Measurements from ENCODE around the gene SPRY4. TPM values are rescaled to one million over a fixed set of nuclear protein-coding genes. Genes with fewer than 3 reads are reported as not detected.
"Not testable (repeated sequence)": the region's sequence is repeated elsewhere in the genome, so short reads cannot be mapped to it uniquely, and the experiment has no call there.

The SPRY4 gene
- total RNA-seq, 6 donors from 2014 or later: 30.4 to 81.2 (median 43.3) TPM

DNA sequence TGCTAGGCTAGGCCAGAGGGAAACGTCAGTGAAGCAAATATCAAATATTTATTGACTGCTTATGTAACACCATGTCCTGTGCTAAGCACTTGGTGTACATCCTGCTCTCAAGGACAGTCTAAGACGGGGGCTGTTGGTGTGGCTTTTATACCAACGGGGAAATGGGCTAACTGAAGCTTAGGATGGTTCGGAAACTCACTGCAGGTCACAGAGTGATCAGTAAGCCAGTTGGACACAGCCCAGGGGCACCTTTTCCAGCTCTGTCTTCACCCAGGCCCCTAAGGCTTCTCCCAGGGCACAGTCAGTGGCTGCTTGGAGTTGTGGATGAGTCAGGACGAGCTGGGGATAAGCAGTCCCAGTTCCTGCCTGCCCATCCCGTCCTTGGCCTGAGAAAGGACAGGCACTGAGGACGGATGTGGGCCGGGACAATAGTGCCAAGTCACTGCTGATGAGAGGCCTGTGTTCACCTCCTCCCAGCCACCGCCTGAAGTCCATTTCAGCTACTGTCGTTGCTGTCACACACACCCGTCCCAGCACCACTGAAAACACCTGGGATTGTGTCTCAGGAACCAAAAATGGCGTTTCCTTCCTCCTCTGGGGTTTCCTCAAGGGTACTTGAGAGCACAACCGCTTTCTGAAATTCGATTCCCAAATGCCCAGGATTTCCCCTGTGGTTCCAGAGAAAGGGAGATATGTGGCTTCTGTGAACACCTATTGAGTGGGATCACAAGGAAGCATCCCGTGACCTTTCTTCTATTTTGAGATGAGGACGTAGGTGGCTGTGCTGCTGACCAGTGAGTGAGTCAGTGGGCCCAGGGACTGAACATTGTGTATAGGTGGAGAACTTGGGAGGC lies 17.5 kb upstream of the SPRY4 start:
- ATAC-seq (ENCODE audit: low FRiP score in 2 of 2) (peak; percentile 69 to 86), DNase-seq (peak in 1 of 2 donors; percentile 66)
- Histone ChIP-seq H3K27me3 (no peaks in the 10 kb centered on the region), H3K9me3 (peaks cover 10 to 26% (median 23%) of the 10 kb centered on the region in 4 donors), H3K4me1 (peaks cover 0 to 16% (median 14%) of the 10 kb centered on the region in 4 donors), H3K27ac (peak overlapping the region; percentile 84 to 94 (median 87)), H3K4me3 (no peak overlapping the region), H3K36me3 (no peaks in the 10 kb centered on the region)
- WGBS, 2 donors: 46 to 54% methylated on average over 15 to 16 of the region's 16 CpGs
- TF ChIP-seq POLR2A (IDR thresholded peaks at IDR 0.05) (peak in 1 of 4 donors; percentile 30), EP300 (IDR thresholded peaks at IDR 0.05) (peak in 3 of 4 donors; percentile 62 to 91 (median 86)), POLR2AphosphoS5 (IDR thresholded peaks at IDR 0.05) (peak; percentile 71 to 80), CTCF (IDR thresholded peaks at IDR 0.05) (no peak)

- WGBS, 2 donors: 90 to 93% methylated on average over 3 of the region's 3 CpGs
- no peaks in the 10 kb centered on the region for H3K27me3 ChIP-seq
- DNase-seq (no peak), ATAC-seq (ENCODE audit: low FRiP score in 2 of 2) (no peak)
- TF ChIP-seq POLR2AphosphoS5 (IDR thresholded peaks at IDR 0.05): no peak
- no peak for TF ChIP-seq CTCF (IDR thresholded peaks at IDR 0.05)
- no peak for TF ChIP-seq EP300 (IDR thresholded peaks at IDR 0.05)
- no peak for TF ChIP-seq POLR2A (IDR thresholded peaks at IDR 0.05)
- no peak overlapping the region for H3K4me3 ChIP-seq
- peaks cover 4 to 15% (median 11%) of the 10 kb centered on the region in 4 donors for H3K9me3 ChIP-seq
- H3K36me3 ChIP-seq: no peaks in the 10 kb centered on the region
- H3K4me1 ChIP-seq: peaks cover 0 to 16% (median 14%) of the 10 kb centered on the region in 4 donors
- no peak overlapping the region for H3K27ac ChIP-seq
Observed at GRCh38 chr5:142339781-142340180, 15.0 kb upstream of the SPRY4 start.

DNA sequence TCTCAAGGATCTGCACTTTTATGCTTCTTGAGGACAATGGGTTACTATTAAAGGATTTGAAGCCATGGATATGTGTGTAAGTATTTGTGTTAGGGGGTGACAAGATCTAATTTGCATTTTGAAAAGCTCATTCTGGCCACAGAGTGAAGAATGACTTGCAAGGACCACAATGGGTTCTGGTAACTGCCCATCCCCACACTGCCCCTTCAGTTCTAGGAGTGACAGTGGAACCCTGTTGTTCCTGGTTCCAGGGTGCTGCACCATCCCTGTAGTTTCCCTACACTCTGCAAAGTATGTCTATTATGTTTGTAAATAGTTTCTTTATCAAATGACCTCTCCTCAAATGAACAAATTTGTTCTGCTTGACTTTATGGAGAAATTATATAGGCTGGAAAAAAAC lies 9.7 kb upstream of the SPRY4 start:
- Histone ChIP-seq H3K9me3 (no peaks in the 10 kb centered on the region), H3K4me3 (no peak overlapping the region), H3K4me1 (no peaks in the 10 kb centered on the region), H3K27ac (no peak overlapping the region), H3K27me3 (no peaks in the 10 kb centered on the region), H3K36me3 (no peaks in the 10 kb centered on the region)
- ATAC-seq (ENCODE audit: low FRiP score in 2 of 2) (no peak), DNase-seq (peak in 1 of 2 donors; percentile 6)
- TF ChIP-seq EP300 (IDR thresholded peaks at IDR 0.05) (no peak), POLR2AphosphoS5 (IDR thresholded peaks at IDR 0.05) (no peak), POLR2A (IDR thresholded peaks at IDR 0.05) (no peak), CTCF (IDR thresholded peaks at IDR 0.05) (no peak)

DNA sequence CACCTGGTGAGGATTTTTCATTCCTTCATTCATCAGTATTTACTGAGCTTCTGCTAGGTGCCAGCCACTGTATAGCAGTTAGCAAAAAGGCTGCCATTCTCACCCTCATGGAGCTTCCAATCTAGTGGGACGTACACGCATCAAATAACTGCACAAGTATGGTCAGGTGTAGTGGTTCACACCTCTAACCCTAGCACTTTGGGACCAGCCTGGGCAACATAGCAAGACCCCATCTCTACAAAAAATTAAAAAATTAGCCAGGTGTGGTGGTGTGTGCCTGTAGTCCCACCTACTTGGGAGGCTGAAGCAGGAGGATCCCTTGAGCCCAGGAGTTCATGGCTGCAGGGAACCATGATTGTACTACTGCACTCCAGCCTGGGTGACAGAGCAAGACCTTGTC lies 8.9 kb upstream of the SPRY4 start:
- DNase-seq: peak in 1 of 2 donors; percentile 6
- H3K9me3 ChIP-seq; H3K27me3 ChIP-seq; H3K4me1 ChIP-seq; H3K36me3 ChIP-seq; H3K4me3 ChIP-seq; H3K27ac ChIP-seq; ATAC-seq (ENCODE audit: low FRiP score in 2 of 2): not testable (repeated sequence)
- WGBS, 2 donors: 94 to 97% methylated on average over 2 of the region's 2 CpGs

DNA sequence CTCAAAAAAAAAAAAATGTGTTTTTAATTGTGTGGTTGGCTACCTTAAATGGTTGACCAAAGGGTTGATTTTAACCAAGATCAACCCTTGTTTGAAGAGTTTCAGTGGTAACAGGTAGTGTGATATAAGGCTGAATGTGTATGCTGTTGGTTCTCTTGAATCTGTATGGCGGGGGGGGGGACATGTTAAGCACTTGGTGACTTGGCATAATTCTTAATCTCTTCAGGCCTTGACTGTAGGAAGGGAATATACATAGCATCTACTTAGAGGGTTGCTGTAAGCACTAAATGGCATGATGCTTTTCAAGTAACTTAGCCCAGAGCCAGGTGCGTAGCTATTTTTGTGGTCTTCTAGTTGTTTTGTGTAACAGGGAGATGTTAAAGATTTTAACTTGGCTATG lies 5.6 kb upstream of the SPRY4 start:
- DNase-seq (no peak), ATAC-seq (ENCODE audit: low FRiP score in 2 of 2) (no peak)
- WGBS, 2 donors: 50 to 88% methylated on average over 1 to 2 of the region's 2 CpGs
- Histone ChIP-seq H3K27ac (no peak overlapping the region), H3K27me3 (peaks cover 0 to 6% (median 0%) of the 10 kb centered on the region in 4 donors), H3K4me1 (peaks cover 3 to 24% (median 16%) of the 10 kb centered on the region in 4 donors), H3K9me3 (no peaks in the 10 kb centered on the region), H3K36me3 (no peaks in the 10 kb centered on the region), H3K4me3 (no peak overlapping the region)
- TF ChIP-seq EP300 (IDR thresholded peaks at IDR 0.05) (no peak), POLR2AphosphoS5 (IDR thresholded peaks at IDR 0.05) (no peak), POLR2A (IDR thresholded peaks at IDR 0.05) (no peak), CTCF (IDR thresholded peaks at IDR 0.05) (no peak)

Data from upper lobe of left lung (tissue), 6 donors.